ENCODE data around the gene BHLHE40.
"Not testable (repeated sequence)": the region's sequence is repeated elsewhere in the genome, so short reads cannot be mapped to it uniquely, and the experiment has no call there.

The BHLHE40 gene

DNA sequence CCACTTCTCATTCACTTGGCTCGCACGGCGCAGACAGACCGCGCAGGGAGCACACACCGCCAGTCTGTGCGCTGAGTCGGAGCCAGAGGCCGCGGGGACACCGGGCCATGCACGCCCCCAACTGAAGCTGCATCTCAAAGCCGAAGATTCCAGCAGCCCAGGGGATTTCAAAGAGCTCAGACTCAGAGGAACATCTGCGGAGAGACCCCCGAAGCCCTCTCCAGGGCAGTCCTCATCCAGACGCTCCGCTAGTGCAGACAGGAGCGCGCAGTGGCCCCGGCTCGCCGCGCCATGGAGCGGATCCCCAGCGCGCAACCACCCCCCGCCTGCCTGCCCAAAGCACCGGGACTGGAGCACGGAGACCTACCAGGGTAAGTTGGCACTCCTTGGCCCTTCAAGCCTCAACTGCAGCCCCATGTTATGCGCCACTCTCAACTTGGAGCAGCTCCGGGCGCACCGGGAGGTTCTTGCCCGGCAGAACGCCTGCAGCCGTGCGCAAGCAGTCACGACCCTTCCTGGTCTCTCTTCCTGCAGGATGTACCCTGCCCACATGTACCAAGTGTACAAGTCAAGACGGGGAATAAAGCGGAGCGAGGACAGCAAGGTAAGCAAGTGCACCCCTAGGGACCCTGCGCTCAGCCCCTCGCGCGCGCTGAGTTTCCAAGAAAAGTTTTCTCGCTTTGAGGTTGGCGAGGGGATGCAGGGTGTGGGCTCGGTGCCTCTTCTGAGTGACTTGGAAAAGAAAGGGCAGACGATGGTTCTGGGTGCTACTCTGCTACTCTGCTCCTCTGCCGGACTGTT is at the start of gene BHLHE40:
BHLHE40 (plus strand) TSS at position 10 of the 801 bp plus-strand sequence; CDS start at position 292, 282 bp downstream.
- DNase-seq = no peak

DNA sequence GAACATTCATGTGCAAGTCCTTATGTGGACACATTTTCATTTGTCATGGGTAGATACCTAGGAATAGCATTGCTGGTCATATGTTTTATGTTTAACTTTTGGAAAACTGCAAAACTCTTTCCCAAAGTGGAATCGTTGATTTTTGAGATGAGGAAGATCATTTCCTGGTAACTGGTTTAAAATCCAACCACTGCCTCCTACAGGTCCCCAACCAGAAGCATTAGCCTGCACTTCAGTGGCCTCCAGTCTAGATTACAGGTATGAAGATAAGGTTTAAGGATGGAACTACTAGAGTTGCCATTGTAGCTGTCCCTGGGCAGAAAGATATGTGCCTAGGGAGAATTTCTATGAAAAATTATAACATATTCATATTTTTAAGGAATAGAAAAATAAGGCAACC is 48.7 kb upstream of the BHLHE40 start:
- DNase-seq = no peak

DNA sequence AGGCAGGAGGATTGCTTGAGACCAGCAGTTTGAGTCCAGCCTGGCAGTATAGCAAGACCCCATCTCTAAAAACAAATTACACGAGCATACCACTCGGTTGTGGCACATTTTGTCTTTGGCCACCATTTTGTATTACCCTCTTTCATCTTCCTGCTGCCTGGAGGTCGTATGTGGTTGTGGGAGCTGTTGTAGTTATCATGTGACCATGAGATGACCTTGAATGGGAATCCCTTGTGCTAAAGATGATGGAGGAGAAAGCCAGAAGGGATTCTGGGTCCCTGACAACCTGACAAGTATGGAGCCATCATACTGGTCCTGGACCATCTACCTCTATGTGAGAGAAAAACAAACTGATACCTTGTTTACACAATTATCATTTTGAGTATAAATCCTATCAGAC is 45.2 kb upstream of the BHLHE40 start:
- no peak for DNase-seq

DNA sequence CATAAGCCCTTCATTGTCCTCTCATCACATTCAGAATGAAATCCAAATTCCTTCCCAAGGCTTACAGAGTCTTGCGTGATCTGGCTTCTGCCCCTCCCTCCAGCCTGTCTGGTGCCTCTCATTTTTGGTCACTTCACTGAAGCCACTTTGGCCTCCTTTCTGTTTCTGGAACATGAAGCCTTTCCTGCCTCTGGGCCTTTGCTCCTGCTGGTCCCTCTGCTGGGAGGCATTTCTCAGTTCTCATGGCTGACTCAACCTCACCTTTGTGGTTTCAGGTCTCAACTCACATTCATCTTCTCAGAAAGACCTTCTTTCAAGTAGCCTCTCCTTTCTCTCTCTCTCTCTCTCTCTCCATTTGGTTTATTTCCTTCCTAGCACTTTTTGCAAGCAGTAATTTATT is 43.9 kb upstream of the BHLHE40 start:
- DNase-seq = no peak

DNA sequence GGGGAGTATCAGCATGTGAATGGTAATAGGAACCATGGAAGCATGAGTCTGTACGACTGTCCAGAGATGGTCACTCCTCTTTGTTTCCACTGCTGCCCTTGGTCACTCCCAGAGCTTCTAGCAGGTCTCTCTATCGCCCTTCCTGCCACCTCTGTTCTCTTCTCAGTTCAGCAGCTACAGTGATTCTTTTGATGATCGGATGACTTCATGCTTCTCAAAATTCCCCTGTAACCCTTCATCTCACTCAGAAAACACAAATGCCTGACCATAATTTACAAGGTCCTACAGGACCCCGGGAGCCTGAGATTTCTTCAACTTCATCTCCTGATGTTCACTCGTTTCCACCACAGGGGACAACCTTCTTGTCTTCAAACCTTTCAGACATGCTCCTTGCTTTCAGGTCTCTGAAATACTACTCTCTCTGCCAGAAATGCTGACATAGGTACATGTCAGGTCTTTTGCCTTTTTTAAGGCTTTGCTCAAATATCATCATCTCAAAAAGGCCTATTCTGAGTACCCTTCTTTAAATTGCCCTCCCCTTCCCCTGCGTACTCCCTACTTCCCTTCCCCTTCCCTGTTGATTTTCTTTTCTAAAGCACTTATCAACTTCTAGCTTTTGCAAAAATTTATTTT is 42.1 kb upstream of the BHLHE40 start:
- no peak for DNase-seq

DNA sequence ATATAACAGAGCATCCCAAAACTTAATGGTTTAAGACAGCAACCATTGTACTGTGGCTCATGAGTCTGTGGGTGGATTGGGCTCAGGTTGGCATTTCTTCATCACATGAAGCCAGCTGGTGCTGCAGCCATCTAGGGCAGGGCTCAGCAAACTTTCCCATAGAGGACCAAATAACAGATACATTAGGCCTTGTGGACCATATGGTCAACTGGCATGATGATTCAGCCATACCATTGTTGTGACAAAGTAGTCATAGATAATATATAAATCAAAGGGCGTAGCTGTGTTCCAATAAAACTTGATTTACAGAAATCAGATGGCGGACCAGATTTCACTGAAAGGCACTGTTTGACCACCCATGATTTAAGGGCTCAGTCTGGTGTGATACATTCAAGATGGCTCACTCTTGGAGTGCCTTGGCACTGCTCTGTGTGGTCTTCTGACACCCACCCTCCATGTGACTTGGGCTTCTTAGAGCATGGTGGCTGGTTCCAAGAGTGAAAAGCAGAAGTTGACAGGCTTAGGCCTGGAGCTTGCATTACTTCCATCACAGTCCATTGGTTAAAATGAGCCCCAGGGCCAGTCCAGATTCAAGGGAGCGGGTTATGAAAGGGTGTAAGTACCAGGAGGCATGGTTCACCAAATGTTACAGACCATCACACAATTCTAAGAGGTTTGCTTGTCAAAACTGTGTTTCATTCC is 40.8 kb upstream of the BHLHE40 start:
- no peak for DNase-seq

DNA sequence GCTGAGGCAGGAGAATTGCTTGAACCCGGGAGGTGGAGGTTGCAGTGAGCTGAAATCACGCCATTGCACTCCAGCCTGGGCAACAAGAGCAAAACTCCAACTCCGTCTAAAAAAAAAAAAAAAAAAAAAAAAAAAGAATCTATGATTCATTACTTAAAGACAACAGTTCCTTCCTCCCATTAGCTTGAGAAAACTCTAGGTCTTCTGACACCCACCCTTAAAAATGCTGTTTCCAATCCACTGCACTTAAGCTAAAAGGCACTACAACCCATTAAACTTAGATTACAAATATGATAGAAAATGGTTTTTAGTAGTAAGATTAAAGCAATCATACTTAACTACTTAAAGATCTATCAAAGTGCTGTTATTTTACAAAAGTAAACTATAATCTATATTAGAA is 40.0 kb upstream of the BHLHE40 start:
- no peak for DNase-seq

DNA sequence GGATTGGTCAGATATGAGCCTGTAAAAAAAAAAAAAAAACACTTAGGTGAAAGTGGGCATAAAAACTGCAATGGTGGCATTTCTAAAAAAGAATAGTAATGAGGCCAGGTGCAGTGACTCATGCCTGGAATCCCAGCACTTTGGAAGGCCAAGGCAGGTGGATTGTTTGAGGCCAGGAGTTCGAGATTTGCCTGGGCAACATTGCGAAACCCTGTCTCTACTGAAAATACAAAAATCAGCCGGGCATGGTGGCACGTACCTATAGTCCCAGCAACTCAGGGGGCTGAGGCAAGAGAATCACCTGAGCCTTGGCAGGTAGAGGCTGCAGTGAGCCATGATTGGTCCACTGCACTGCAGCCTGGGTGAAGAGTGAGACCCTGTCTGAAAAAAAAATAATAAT is 38.3 kb upstream of the BHLHE40 start:
- no peak for DNase-seq

DNA sequence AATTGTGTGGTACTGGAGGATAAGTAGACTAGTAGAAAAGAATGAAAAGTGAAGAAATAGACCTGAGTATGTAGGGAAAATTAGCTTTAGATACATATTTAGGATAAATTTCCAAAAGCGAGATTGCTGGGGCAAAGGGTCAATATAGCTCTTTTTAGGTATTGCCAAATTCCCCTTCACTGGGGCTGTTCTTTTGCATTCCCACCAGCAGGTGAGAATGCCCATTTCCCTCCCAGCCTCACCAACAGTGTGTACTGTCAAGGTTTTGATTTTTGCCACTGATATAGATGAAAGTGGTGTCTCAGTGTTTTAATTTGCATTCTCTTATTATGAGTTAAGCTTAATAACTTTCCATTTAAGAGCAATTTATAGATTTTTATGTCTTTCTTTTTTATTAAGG is 35.7 kb upstream of the BHLHE40 start:
- DNase-seq = no peak

DNA sequence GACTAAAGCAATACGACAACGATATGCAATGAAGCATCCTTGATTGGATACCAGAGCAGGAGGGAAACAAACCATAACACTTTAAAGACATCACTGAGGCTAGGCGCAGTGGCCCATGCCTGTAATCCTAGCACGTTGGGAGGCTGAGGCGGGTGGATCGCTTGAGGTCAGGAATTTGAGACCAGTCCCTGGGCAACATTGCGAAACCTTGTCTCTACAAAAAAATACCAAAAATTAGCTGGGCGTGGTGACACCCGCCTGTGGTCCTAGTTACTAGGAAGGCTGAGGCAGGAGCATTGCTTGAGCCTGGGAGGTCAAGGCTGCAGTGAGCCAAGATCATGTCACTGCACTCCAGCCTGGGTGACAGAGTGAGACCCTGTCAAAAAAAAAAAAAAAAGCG is 33.9 kb upstream of the BHLHE40 start:
- no peak for DNase-seq

DNA sequence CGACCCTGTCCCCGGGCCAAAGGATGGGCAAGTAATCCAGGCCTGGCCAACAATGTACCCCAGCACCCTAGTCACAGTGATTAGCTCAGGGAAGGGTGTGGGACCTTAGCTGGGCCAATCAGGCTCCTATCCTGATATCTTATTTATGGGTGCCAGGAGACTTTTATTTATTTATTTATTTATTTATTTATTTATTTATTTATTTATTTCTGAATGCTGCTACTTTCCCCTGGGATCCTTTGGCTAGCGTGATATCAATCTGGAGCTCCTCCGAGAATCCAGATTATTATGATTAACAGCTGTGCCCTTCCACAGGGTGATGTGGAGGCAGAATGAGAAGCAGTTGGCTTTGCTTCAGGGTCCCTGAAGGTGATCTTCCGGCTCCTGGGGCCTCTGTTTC is 32.2 kb upstream of the BHLHE40 start:
- no peak for DNase-seq

DNA sequence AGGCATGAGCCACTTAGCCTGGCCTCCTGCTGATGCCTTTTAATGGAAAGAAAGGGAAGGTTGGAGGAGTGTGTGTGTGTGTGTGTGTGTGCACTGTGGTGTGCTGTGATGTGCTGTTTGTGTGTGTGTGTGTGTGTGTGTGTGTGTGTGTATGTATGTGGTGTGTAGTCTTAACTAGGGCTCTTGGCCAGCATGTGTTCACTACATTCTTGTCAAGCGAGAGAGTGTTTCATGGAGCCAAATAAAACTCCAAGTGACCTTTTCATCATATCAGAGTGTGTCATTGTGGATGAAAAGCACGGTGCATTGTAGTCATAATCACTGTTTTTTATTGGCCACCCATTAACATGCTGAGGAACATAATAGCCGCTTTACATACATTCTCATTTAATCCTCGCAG is 30.8 kb upstream of the BHLHE40 start:
- DNase-seq = no peak

DNA sequence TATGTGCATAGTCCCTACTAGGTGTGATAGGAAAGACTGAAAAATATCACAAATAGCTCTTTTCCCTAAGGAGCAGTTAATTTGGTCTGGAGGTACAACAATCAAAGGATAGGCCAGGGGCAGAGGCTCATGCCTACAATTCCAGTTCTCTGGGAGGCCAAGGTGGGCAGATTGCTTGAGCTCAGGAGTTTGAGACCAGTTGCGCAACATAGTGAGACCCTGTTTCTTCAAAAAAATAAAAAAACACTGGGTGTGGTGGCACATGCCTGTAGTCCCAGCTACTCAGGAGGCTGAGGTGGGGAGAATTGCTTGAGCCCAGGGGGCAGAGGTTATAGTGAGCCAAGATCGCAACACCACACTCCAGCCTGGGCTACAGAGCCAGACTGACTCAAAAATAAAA is 30.2 kb upstream of the BHLHE40 start:
- DNase-seq = no peak

DNA sequence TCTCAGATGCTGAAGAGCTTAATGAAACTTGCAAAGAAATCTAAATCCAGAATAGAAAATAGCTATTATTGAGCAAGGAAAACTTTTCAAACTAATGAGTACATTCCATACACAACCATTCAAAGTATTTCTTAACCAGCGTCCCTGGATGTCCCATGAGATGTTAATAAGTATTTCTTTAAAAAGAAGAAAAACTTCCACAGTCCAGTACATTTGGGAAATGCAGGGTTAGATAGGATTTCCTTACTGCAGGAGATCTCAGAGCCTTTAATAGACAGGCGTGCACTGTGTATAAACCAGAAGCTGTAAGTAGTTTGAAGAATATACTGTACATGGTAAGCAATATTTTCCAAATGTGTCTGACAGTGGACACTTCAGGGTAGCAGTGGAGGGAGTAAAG is 29.6 kb upstream of the BHLHE40 start:
- no peak for DNase-seq

DNA sequence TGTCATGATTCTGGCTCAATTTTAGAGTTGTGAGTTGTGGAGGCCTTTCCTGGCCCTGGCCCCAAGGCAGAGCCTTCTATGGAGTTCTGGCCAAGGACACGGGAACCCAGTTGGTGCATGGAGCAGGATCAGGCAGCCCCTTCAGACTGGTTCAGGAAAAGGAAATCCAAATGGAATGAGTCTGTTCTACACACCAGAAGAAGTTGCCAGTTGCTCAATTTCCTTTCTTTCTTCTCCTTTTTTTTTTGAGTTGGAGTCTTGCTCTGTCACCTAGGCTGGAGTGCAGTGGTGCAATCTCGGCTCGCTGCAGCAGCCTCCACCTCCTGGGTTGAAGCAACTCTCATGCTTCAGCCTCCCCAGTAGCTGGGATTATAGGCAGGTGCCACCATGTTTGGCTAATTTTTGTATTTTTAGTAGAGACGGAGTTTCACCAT is 28.9 kb upstream of the BHLHE40 start:
- no peak for DNase-seq

DNA sequence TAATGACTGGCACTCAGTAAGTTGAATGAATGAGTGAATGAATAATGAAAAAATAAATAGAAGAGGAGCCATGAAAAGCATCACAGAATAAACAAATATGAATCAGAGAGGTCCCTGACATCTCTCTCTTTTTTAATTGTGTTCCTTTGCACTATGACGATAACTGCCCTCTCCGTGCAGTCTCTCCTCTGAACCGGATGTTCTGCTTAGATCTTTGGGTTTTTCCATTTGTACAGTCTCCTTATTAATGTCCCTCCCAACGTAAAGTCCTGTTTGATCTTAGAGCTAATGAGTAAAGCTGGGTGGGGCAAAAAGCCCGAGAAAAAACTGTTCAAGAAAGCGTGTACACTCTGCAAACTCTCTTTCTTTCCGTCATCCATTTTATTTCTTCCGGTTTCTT is 28.3 kb upstream of the BHLHE40 start:
- DNase-seq = no peak

DNA sequence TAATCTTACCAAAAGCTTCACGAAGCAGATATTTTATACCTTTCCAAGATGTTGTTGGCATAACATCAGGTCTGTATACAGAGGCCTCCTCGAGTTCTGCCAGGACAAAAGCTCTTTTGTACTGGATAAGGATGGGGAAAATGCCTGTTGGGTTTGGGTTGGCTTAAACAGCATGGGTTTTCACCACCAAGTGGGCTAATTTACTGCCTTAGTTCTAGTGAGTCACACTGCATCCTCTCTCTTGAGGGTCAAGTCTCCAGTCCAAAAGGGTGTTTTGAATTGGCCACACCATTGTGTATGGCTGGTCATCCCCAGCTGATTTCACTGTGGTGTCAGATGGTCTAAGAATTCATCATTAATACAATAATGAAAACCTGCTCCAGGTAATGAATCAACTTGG is 26.1 kb upstream of the BHLHE40 start:
- no peak for DNase-seq

DNA sequence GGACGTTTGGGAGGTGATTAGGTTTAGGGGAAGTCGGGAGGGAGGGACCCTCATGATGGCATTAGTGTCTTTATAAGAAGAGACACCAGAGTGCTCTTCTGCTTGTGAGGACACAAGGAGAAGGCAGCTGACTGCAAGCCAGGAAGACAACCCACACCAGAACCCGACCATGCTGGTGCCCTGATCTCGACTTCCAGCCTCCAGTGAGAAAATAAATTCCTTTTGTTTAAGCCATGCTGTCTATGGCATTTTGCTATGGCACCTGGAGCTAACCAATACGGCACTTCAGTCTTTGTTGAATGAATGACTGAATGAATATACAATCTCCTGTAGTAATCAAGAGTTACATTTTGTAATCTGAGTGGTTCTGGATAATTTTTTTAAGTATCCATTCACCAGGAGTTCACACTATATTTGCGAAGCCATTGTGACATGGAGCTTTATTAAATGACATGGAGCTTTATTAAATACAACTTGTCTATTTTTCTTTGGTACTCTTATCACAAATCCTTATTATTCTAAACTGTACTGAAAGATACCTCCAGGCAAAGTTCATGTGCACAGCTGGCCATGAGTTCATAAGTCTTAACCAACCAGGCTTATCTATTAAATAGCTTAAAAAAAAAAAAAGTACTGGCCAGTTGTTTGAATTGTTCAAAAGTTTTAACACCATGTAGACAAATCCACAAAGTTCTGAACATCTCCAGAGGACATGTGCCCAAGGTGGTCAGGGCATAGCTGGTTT is 24.8 kb upstream of the BHLHE40 start:
- DNase-seq = no peak

DNA sequence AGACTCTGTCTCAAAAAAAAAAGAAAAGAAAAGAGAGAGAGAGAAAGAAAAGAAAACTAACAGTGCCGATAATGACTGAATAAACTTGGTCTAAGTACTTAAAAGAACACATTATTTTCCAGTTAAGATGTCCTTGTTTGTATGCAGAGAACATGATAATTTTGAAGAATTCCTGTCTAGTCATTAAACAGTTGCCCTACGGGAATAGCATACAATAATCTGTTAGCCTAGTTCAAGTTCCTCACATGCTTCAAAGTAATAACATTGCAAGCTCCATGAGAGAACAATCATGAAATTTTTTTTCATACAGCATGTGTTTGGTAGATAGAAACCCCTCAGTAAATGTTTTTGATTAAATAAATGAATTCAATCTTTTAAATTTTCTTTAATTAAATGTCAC is 23.1 kb upstream of the BHLHE40 start:
- DNase-seq = no peak

DNA sequence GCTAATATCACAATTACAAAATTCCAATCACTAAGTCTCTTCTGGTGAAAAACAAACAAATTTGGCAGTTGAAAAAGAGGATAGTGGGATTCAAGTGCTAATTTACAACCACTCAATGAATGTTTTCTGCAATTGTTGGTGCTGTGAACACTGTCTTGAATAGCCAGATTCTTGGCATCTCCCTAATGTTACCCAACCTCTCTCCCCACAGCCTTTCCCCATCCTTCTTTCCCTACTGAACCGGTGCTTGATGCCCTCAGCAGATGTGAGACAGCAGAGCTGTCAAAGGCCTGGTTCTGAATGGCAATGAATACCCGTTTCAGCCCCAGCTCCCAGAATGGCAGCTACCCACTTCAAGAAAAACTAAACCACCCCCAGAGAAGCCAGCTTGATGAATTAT is 22.5 kb upstream of the BHLHE40 start:
- DNase-seq = no peak

DNA sequence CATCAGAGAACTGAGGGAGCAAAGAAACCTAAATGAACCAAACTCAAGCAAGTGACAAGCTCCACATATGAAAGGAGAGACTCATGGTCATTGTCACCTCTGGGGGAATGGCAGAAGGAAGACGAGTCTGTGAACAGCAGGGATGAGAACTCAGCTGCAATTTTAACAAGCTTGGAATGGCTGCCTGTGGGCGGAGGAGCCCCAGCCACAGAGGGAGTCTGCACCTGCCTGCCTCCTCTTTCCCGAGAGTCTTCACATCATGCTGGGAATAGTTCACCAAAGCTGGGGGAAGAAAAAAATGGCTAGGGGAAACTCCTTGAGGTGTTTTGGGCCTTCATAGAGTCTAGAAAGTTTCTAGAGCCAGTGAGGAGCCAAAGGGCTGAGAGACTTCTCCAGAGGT is 21.3 kb upstream of the BHLHE40 start:
- DNase-seq = no peak

DNA sequence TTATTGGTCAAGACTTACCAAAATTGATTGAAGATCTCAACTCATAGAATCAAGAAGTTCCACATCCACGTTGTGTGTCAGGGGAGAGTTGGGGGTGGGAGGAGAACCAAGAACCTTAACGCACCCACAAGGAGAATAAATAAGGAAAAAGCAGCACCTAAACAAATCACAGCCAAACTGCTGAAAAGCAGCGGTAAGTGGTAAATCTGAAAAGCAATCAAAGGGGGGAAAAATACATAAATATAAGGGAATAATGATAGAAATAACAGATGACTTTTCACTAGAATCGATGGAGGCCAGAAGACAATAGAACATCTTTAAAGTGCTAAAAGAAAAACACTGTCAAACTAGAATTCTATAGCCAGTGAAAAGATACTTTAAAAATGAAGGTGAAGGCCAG is 20.1 kb upstream of the BHLHE40 start:
- DNase-seq = no peak

DNA sequence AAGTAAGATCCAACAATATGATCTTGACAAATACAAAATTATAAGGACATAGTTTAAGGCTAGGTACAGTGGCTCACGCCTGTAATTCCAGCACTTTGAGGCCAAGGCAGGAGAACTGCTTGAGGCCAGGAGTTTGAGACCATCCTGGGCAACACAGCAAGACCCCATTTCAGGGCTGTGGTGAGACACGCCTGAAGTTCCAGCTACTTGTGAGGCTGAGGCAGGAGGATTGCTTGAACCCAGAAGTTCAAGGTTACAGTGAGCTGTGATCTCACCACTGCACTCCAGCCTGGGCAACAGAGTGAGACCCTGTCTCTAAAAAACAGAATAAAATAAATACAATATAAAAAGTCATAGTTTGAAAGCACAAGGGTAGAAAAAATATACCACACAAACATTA is 17.4 kb upstream of the BHLHE40 start:
- DNase-seq = not testable (repeated sequence)

Measured in NCI-H1417 treated with DMSO at 0.1 percent for 48 hours (cell line).